Aorta (tissue), 5 donors: Measurements from ENCODE around the gene INSYN2B. TPM values are rescaled to one million over a fixed set of nuclear protein-coding genes. Genes with fewer than 3 reads are reported as not detected.

ENCODE experiments used
- ATAC-seq: fragments of 200-7000 bp; cut with Tn5 transposase; one replicate; pipeline ENCODE4 v1.9.1; 2022; ENCODE audit warnings: moderate library complexity; ENCODE audit not compliant: low FRiP score
- DNase-seq, 2 donors: peaks; one replicate each; pipeline ENCODE4 v3.0.0-alpha.2; 2020
- H3K27ac ChIP-seq, 2 donors: one replicate each; pipeline ENCODE4 v1.5.1; 2013; ENCODE audit warnings: low read length in 2 of 2, mild to moderate bottlenecking in 2 of 2, moderate library complexity in 2 of 2, control low read depth in 1 of 2, inconsistent platforms in 1 of 2, low read depth in 1 of 2
- H3K27me3 ChIP-seq, 2 donors: one replicate each; pipeline ENCODE4 v1.6.1; 2013; ENCODE audit warnings: control low read depth in 1 of 2, low read length in 1 of 2, mild to moderate bottlenecking in 1 of 2, moderate library complexity in 1 of 2; ENCODE audit not compliant: insufficient read depth in 2 of 2, control insufficient read depth in 1 of 2
- H3K36me3 ChIP-seq, 2 donors: one replicate each; pipeline ENCODE4 v1.6.1; 2013; ENCODE audit warnings: control low read depth in 1 of 2, low read length in 1 of 2, mild to moderate bottlenecking in 1 of 2; ENCODE audit not compliant: insufficient read depth in 2 of 2, control insufficient read depth in 1 of 2
- H3K4me1 ChIP-seq, 2 donors: one replicate each; pipeline ENCODE4 v1.6.1; 2013; ENCODE audit warnings: low read length in 2 of 2, control low read depth in 1 of 2, mild to moderate bottlenecking in 1 of 2, moderate library complexity in 1 of 2; ENCODE audit not compliant: insufficient read depth in 2 of 2, control insufficient read depth in 1 of 2
- H3K4me3 ChIP-seq, 2 donors: one replicate each; pipeline ENCODE4 v1.5.1; 2013; ENCODE audit warnings: low read length in 2 of 2, control low read depth in 1 of 2, mild to moderate bottlenecking in 1 of 2
- H3K9me3 ChIP-seq: one replicate; pipeline ENCODE4 v1.6.1; 2013; ENCODE audit warnings: mild to moderate bottlenecking, low read length; ENCODE audit not compliant: control insufficient read depth
- WGBS, 2 donors: extraction: QIAGEN DNeasy Blood & Tissue Kit; methylation state at CpG; one replicate each; pipeline ENCODE4 v1.1.7; 2013; 5-methylcytosine and 5-hydroxymethylcytosine counted together
- intact Hi-C, 2 donors: fragments of 100-400 bp; cut with DNase I; formaldehyde crosslinking; loops; one replicate each; pipeline versions ENCODE4 v1.14.2 to v1.15.0; 2022
- polyA plus RNA-seq, 2 donors: library from polyadenylated mRNA; stranded (reverse); fragments of 200-250 nt; gene quantifications; one replicate each; pipeline ENCODE4 v1.2.3, GENCODE V29; 2013
- total RNA-seq, 2 donors: library from RNA; stranded (reverse); fragmentation: NEBNext Ultra II Directional; extraction: Animal tissue kit (Norgen Biotek cat#: 25700); gene quantifications; one replicate each; pipeline ENCODE4 v1.2.1, GENCODE V29; 2021
- donor health status: healthy with polysubstance abuse.
- donor health status: Bipolar disorder and iron deficiency.
- donor health status: DM: no; HTN: no; CAD: no.
- donor health status: DM: no; HTN: no; CAD: no.
- donor health status: DM: yes; HTN: yes; CAD: no.

Gene INSYN2B
- total and polyA plus RNA-seq, 4 donors, result 0.10 TPM; not detected in 3

- Histone ChIP-seq H3K9me3 (peaks cover 1% of the 10 kb centered on the region), H3K4me1 (no peaks in the 10 kb centered on the region), H3K36me3 (no peaks in the 10 kb centered on the region), H3K27me3 (no peaks in the 10 kb centered on the region), H3K4me3 (no peak overlapping the region), H3K27ac (no peak overlapping the region)
- 86 to 89% methylated on average over 4 of the region's 4 CpGs for WGBS, 2 donors
- intact Hi-C loops, result no loop called here
- no peak for DNase-seq
- no peak for ATAC-seq
Observed at GRCh38 chr5:169988206-169988605, 7.9 kb upstream of the INSYN2B start.

GRCh38 chr5:169979871-169980270 is 424 bp downstream of the INSYN2B start:
- no peak overlapping the region for H3K27ac ChIP-seq
- no peak for ATAC-seq
- 7 to 11% methylated on average over 3 of the region's 3 CpGs for WGBS, 2 donors
- no peak for DNase-seq
- intact Hi-C loops, result no loop called here
- H3K4me3 ChIP-seq, result no peak overlapping the region
- no peaks in the 10 kb centered on the region for H3K9me3 ChIP-seq
- H3K36me3 ChIP-seq, result no peaks in the 10 kb centered on the region
- no peaks in the 10 kb centered on the region for H3K27me3 ChIP-seq
- no peaks in the 10 kb centered on the region for H3K4me1 ChIP-seq

GRCh38 chr5:169978714-169979113 is 1.6 kb downstream of the INSYN2B start:
- H3K27me3 ChIP-seq, result peaks cover 0 to 1% of the 10 kb centered on the region in 2 donors
- intact Hi-C loops, result no loop called here
- 21 to 25% methylated on average over 7 of the region's 7 CpGs for WGBS, 2 donors
- no peaks in the 10 kb centered on the region for H3K4me1 ChIP-seq
- H3K9me3 ChIP-seq, result no peaks in the 10 kb centered on the region
- DNase-seq (no peak), ATAC-seq (no peak)
- no peaks in the 10 kb centered on the region for H3K36me3 ChIP-seq
- no peak overlapping the region for H3K4me3 ChIP-seq
- H3K27ac ChIP-seq, result no peak overlapping the region

GRCh38 chr5:169974121-169974770 is 6.0 kb downstream of the INSYN2B start:
- Histone ChIP-seq H3K36me3 (no peaks in the 10 kb centered on the region), H3K27ac (no peak overlapping the region), H3K4me1 (no peaks in the 10 kb centered on the region), H3K9me3 (no peaks in the 10 kb centered on the region), H3K4me3 (no peak overlapping the region), H3K27me3 (peaks cover 0 to 4% of the 10 kb centered on the region in 2 donors)
- 67 to 85% methylated on average over 6 of the region's 6 CpGs for WGBS, 2 donors
- ATAC-seq (no peak), DNase-seq (no peak)
- intact Hi-C loops, result no loop called here

- intact Hi-C loops, result no loop called here
- Histone ChIP-seq H3K9me3 (no peaks in the 10 kb centered on the region), H3K27me3 (peaks cover 0 to 4% of the 10 kb centered on the region in 2 donors), H3K36me3 (no peaks in the 10 kb centered on the region), H3K4me1 (no peaks in the 10 kb centered on the region), H3K4me3 (no peak overlapping the region), H3K27ac (no peak overlapping the region)
- WGBS, 2 donors, result 45 to 51% methylated on average over 3 of the region's 3 CpGs
- DNase-seq (no peak), ATAC-seq (no peak)
Observed at GRCh38 chr5:169973056-169973455, 7.2 kb downstream of the INSYN2B start.

GRCh38 chr5:169971780-169972179 is 8.5 kb downstream of the INSYN2B start:
- Histone ChIP-seq H3K4me1 (no peaks in the 10 kb centered on the region), H3K4me3 (no peak overlapping the region), H3K27ac (no peak overlapping the region), H3K27me3 (peaks cover 0 to 4% of the 10 kb centered on the region in 2 donors), H3K36me3 (no peaks in the 10 kb centered on the region), H3K9me3 (no peaks in the 10 kb centered on the region)
- DNase-seq (no peak), ATAC-seq (no peak)
- 94 to 95% methylated on average over 1 of the region's 1 CpG for WGBS, 2 donors
- intact Hi-C loops, result no loop called here

- Histone ChIP-seq H3K36me3 (no peaks in the 10 kb centered on the region), H3K27ac (no peak overlapping the region), H3K4me1 (no peaks in the 10 kb centered on the region), H3K27me3 (peaks cover 0 to 4% of the 10 kb centered on the region in 2 donors), H3K4me3 (no peak overlapping the region), H3K9me3 (no peaks in the 10 kb centered on the region)
- intact Hi-C loops, result no loop called here
- 37 to 39% methylated on average over 8 of the region's 8 CpGs for WGBS, 2 donors
- ATAC-seq, result no peak
- DNase-seq, result peak in 1 of 2 donors; percentile 74
Observed at GRCh38 chr5:169970911-169971765, 9.2 kb downstream of the INSYN2B start.

- no peak overlapping the region for H3K27ac ChIP-seq
- intact Hi-C loops, result no loop called here
- H3K4me1 ChIP-seq, result no peaks in the 10 kb centered on the region
- H3K4me3 ChIP-seq, result no peak overlapping the region
- no peaks in the 10 kb centered on the region for H3K36me3 ChIP-seq
- ATAC-seq (no peak), DNase-seq (no peak)
- H3K27me3 ChIP-seq, result peaks cover 0 to 4% of the 10 kb centered on the region in 2 donors
- no peaks in the 10 kb centered on the region for H3K9me3 ChIP-seq
Observed at GRCh38 chr5:169970339-169970738, 10.0 kb downstream of the INSYN2B start.

GRCh38 chr5:169964246-169964645 is 16.0 kb downstream of the INSYN2B start:
- DNase-seq, result no peak
- intact Hi-C loops, result no loop called here

More at GRCh38 chr5:169964246-169964645, 16.0 kb downstream of the INSYN2B start:
- no peaks in the 10 kb centered on the region for H3K4me1 ChIP-seq
- H3K27ac ChIP-seq, result no peak overlapping the region
- H3K36me3 ChIP-seq, result no peaks in the 10 kb centered on the region
- H3K27me3 ChIP-seq, result no peaks in the 10 kb centered on the region
- no peak for ATAC-seq
- H3K9me3 ChIP-seq, result no peaks in the 10 kb centered on the region
- 71 to 73% methylated on average over 5 of the region's 5 CpGs for WGBS, 2 donors
- H3K4me3 ChIP-seq, result no peak overlapping the region
